ENCODE data around the gene CNOT8.
"Not testable (repeated sequence)": the region's sequence is repeated elsewhere in the genome, so short reads cannot be mapped to it uniquely, and the experiment has no call there.

The CNOT8 gene

DNA sequence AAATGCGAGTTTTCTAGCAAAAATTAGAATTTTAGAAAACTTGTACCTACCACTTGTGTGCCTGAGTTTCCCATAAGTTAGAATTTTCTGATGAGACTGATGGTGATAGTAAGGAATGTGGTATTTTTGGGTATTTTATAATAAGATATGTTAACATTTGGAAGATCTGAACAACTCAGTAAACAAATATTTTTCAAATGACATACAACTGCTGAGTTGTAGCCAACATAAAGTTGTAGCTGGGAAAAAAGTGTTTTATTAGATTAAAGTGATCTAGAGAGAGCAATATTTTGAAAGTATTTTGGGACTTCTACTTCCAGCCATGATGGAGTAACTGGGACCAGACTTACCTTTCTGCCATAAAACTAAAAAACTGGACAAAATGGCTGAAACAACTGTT is 41.6 kb downstream of the CNOT8 start:
- Histone ChIP-seq H3K27me3 (ENCODE audit: control insufficient read depth in 5 of 5, insufficient read depth in 4 of 5, low read length in 5 of 5) (no peaks in the 10 kb centered on the region), H3K9ac (ENCODE audit: low read length in 5 of 5) (peak overlapping the region in 3 of 5 donors; percentile 22 to 74 (median 32)), H3K9me3 (ENCODE audit: control insufficient read depth in 5 of 5, low read length in 5 of 5) (no peaks in the 10 kb centered on the region), H3K27ac (ENCODE audit: low read depth, low read length) (peak overlapping the region; percentile 97), H3K4me3 (ENCODE audit: low read depth in 1 of 5, low read length in 5 of 5) (no peak overlapping the region), H3K4me1 (ENCODE audit: control insufficient read depth in 5 of 5, insufficient read depth in 5 of 5, low read length in 5 of 5) (peaks cover 0 to 61% (median 30%) of the 10 kb centered on the region in 5 donors), H3K36me3 (ENCODE audit: control insufficient read depth in 5 of 5, insufficient read depth in 5 of 5, low read length in 5 of 5) (peaks cover 19 to 80% (median 55%) of the 10 kb centered on the region in 5 donors)

DNA sequence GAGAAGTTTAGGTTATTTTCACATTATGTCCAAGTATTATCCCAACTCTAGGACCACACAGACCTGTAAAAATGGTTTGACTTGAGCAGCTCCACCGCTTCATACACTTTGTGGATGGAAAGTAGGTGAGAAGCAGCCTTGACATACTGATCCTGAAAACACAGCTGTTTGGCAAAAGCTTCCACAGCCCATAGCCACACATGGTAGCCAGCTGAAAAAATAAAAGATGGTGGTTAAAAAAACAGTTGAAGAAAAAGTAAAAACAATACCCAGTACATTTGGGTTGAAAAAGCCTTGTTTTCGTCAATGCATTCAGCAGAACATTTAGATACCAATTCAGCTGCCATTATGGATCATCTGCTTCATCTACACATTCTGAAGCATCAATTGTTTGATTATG is 42.8 kb downstream of the CNOT8 start:
- no peaks in the 10 kb centered on the region for H3K9me3 ChIP-seq (ENCODE audit: control insufficient read depth in 5 of 5, low read length in 5 of 5)
- no peak overlapping the region for H3K4me3 ChIP-seq (ENCODE audit: low read depth in 1 of 5, low read length in 5 of 5)
- peak overlapping the region; percentile 97 for H3K27ac ChIP-seq (ENCODE audit: low read depth, low read length)
- H3K36me3 ChIP-seq (ENCODE audit: control insufficient read depth in 5 of 5, insufficient read depth in 5 of 5, low read length in 5 of 5): peaks cover 16 to 77% (median 50%) of the 10 kb centered on the region in 5 donors
- H3K9ac ChIP-seq (ENCODE audit: low read length in 5 of 5): no peak overlapping the region
- no peaks in the 10 kb centered on the region for H3K27me3 ChIP-seq (ENCODE audit: control insufficient read depth in 5 of 5, insufficient read depth in 4 of 5, low read length in 5 of 5)
- H3K4me1 ChIP-seq (ENCODE audit: control insufficient read depth in 5 of 5, insufficient read depth in 5 of 5, low read length in 5 of 5): peaks cover 0 to 65% (median 27%) of the 10 kb centered on the region in 5 donors

DNA sequence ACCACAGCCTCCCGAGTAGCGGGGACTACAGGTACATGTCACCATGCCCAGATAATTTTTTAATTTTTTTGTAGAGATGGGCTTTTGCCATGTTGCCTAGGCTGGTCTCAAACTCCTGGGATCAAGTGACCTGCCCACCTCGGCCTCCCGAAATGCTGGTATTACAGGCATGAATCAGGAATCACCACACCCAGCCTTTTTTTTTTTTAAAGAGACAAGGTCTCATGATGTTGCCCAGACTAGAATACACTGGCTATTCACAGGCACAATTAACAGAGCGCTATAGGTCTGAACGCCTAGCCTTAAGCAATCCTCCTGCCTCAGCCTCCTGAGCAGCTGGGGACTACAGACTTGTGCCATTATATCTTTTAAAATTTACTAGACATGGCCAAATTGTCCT is 43.5 kb downstream of the CNOT8 start:
- Histone ChIP-seq H3K36me3 (ENCODE audit: control insufficient read depth in 5 of 5, insufficient read depth in 5 of 5, low read length in 5 of 5) (peaks cover 19 to 74% (median 53%) of the 10 kb centered on the region in 5 donors), H3K4me3 (ENCODE audit: low read depth in 1 of 5, low read length in 5 of 5) (no peak overlapping the region), H3K4me1 (ENCODE audit: control insufficient read depth in 5 of 5, insufficient read depth in 5 of 5, low read length in 5 of 5) (peaks cover 0 to 59% (median 22%) of the 10 kb centered on the region in 5 donors)

GRCh38 chr5:154905601-154906000 is 47.2 kb downstream of the CNOT8 start:
- peaks cover 21 to 75% (median 56%) of the 10 kb centered on the region in 5 donors for H3K36me3 ChIP-seq (ENCODE audit: control insufficient read depth in 5 of 5, insufficient read depth in 5 of 5, low read length in 5 of 5)
- H3K4me1 ChIP-seq (ENCODE audit: control insufficient read depth in 5 of 5, insufficient read depth in 5 of 5, low read length in 5 of 5): peaks cover 0 to 24% (median 5%) of the 10 kb centered on the region in 5 donors
- not testable (repeated sequence) for H3K9me3 ChIP-seq (ENCODE audit: control insufficient read depth in 5 of 5, low read length in 5 of 5); H3K4me3 ChIP-seq (ENCODE audit: low read depth in 1 of 5, low read length in 5 of 5); H3K27me3 ChIP-seq (ENCODE audit: control insufficient read depth in 5 of 5, insufficient read depth in 4 of 5, low read length in 5 of 5); H3K9ac ChIP-seq (ENCODE audit: low read length in 5 of 5)
- H3K27ac ChIP-seq (ENCODE audit: low read depth, low read length): peak overlapping the region; percentile 67

More for the DNA sequence above, 43.5 kb downstream of the CNOT8 start:
- H3K27me3 ChIP-seq (ENCODE audit: control insufficient read depth in 5 of 5, insufficient read depth in 4 of 5, low read length in 5 of 5): no peaks in the 10 kb centered on the region
- H3K27ac ChIP-seq (ENCODE audit: low read depth, low read length): peak overlapping the region; percentile 97
- H3K9me3 ChIP-seq (ENCODE audit: control insufficient read depth in 5 of 5, low read length in 5 of 5): no peaks in the 10 kb centered on the region
- no peak overlapping the region for H3K9ac ChIP-seq (ENCODE audit: low read length in 5 of 5)

GRCh38 chr5:154916874-154917273 is 58.4 kb downstream of the CNOT8 start:
- Histone ChIP-seq H3K9ac (ENCODE audit: low read length in 5 of 5) (no peak overlapping the region), H3K27me3 (ENCODE audit: control insufficient read depth in 5 of 5, insufficient read depth in 4 of 5, low read length in 5 of 5) (no peaks in the 10 kb centered on the region), H3K4me1 (ENCODE audit: control insufficient read depth in 5 of 5, insufficient read depth in 5 of 5, low read length in 5 of 5) (no peaks in the 10 kb centered on the region), H3K4me3 (ENCODE audit: low read depth in 1 of 5, low read length in 5 of 5) (no peak overlapping the region), H3K36me3 (ENCODE audit: control insufficient read depth in 5 of 5, insufficient read depth in 5 of 5, low read length in 5 of 5) (peaks cover 52 to 72% (median 59%) of the 10 kb centered on the region in 5 donors), H3K27ac (ENCODE audit: low read depth, low read length) (no peak overlapping the region), H3K9me3 (ENCODE audit: control insufficient read depth in 5 of 5, low read length in 5 of 5) (no peaks in the 10 kb centered on the region)

DNA sequence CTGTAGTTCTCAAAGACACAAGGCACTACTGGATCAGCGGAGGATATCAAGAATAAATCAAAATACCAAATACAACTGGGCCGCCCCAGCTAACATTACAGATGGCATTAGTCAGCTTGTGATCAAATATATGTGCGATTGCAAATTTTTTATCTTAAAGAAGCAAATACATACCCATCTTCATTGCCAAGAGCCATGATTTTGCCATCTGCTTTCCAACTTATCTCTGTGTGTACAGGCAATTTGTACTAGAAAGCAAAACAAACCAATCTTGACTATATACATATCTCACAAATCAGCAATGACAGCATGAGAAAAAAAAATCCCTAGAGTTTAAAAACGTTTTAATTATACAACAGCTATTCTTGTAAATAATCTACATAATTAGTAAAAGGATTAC is 59.3 kb downstream of the CNOT8 start:
- Histone ChIP-seq H3K27ac (ENCODE audit: low read depth, low read length) (no peak overlapping the region), H3K9ac (ENCODE audit: low read length in 5 of 5) (no peak overlapping the region)

GRCh38 chr5:154923441-154924430 is 65.3 kb downstream of the CNOT8 start:
- H3K4me3 ChIP-seq (ENCODE audit: low read depth in 1 of 5, low read length in 5 of 5): no peak overlapping the region
- no peak overlapping the region for H3K9ac ChIP-seq (ENCODE audit: low read length in 5 of 5)
- H3K36me3 ChIP-seq (ENCODE audit: control insufficient read depth in 5 of 5, insufficient read depth in 5 of 5, low read length in 5 of 5): peaks cover 51 to 76% (median 63%) of the 10 kb centered on the region in 5 donors
- no peaks in the 10 kb centered on the region for H3K27me3 ChIP-seq (ENCODE audit: control insufficient read depth in 5 of 5, insufficient read depth in 4 of 5, low read length in 5 of 5)
- no peak overlapping the region for H3K27ac ChIP-seq (ENCODE audit: low read depth, low read length)
- no peaks in the 10 kb centered on the region for H3K9me3 ChIP-seq (ENCODE audit: control insufficient read depth in 5 of 5, low read length in 5 of 5)
- H3K4me1 ChIP-seq (ENCODE audit: control insufficient read depth in 5 of 5, insufficient read depth in 5 of 5, low read length in 5 of 5): no peaks in the 10 kb centered on the region

More for the DNA sequence above, 59.3 kb downstream of the CNOT8 start:
- H3K9me3 ChIP-seq (ENCODE audit: control insufficient read depth in 5 of 5, low read length in 5 of 5): no peaks in the 10 kb centered on the region
- no peak overlapping the region for H3K4me3 ChIP-seq (ENCODE audit: low read depth in 1 of 5, low read length in 5 of 5)
- no peaks in the 10 kb centered on the region for H3K4me1 ChIP-seq (ENCODE audit: control insufficient read depth in 5 of 5, insufficient read depth in 5 of 5, low read length in 5 of 5)
- peaks cover 44 to 64% (median 51%) of the 10 kb centered on the region in 5 donors for H3K36me3 ChIP-seq (ENCODE audit: control insufficient read depth in 5 of 5, insufficient read depth in 5 of 5, low read length in 5 of 5)
- no peaks in the 10 kb centered on the region for H3K27me3 ChIP-seq (ENCODE audit: control insufficient read depth in 5 of 5, insufficient read depth in 4 of 5, low read length in 5 of 5)
